Thyroid gland (tissue), 4 donors: ENCODE results near the gene MAT2B.

Experiments
- CTCF ChIP-seq, 6 experiments: fragments of 200-600 bp in 3 of 6; fragments of 450-650 bp in 3 of 6; sonication (generic) in 3 of 6; IDR thresholded peaks; one replicate each; pipeline ENCODE4 v1.5.1; 2016 to 2019; ENCODE audit warnings: antibody characterized with exemption in 6 of 6, mild to moderate bottlenecking in 2 of 6, inconsistent platforms in 1 of 6, moderate library complexity in 1 of 6
- POLR2A ChIP-seq, 2 donors: fragments of 450-650 bp; IDR thresholded peaks; one replicate each; pipeline ENCODE4 v1.6.1; 2017; ENCODE audit warnings: antibody characterized with exemption in 2 of 2, mild to moderate bottlenecking in 2 of 2, moderate library complexity in 1 of 2

DNA sequence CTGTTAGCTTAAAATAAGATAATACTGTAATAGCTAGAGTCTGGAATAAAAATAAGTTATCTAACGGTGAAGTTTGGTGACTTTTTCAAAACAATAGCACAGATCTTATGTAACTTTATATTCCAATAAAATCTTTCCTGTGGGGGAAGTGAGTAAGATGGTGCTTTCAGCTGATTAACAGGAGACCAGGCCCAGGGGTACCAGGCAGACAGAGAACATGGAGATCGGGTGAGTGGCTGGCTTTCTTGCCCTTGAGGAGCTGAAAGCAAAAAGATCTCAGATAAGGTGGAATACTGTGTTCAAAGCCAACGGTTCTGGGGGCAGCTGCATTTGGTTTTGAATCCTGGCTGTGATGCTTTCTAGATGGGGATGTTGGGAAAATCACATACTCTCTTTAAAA is 61.3 kb downstream of the MAT2B start:
- TF ChIP-seq CTCF (IDR thresholded peaks at IDR 0.05) (no peak), POLR2A (IDR thresholded peaks at IDR 0.05) (no peak)
